NCI-H748 (cell line): ENCODE data around the gene ORM1.

ENCODE experiments used
- DNase-seq: peaks from one replicate; lab custom pipeline; 2025; ENCODE audit not compliant: unreplicated experiment; lab: John Stamatoyannopoulos, UW

Gene ORM1

DNA sequence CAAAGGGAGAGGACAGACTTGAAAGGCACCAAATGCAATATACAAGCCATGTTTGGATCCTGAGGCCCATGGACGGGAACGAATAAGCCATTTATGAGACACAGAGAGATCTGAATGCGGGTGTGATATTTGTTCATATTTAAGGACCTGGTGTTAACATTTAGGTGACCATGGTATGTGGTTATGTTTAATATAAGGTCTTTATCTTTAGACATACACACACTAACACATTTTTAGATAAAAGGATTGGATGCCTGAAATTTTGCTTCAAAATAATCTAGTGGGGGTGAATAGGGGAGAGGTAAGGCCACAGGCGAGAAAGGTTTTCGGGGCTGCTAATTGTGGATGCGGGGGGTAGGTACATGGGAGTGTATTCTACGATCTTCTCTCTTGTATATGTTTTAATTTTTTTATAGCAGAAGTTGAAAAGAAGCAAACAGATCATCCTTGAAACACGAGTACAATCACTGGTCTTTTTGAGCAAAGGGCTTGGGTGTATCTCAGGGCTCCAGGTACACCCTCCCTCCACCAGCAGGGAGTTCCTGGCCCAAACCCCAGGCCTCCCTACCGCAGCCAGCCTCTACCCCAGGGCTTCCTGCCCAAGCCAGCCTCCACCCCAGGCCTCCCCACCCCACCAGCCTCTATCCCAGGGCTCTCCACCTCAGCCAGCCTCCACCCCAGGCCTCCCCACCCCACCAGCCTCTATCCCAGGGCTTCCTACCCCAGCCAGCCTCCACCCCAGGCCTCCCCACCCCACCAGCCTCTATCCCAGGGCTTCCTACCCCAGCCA lies 52.7 kb downstream of the ORM1 start:
- DNase-seq, result no peak
